HG03558 (cell line): ENCODE data around the gene NAT16.

ENCODE experiments used
- ATAC-seq: cut with Tn5 transposase; IDR thresholded peaks from one replicate; pipeline ENCODE4 v1.9.1; 2021; ENCODE audit warnings: moderate number of reproducible peaks; ENCODE audit not compliant: unreplicated experiment; ENCODE audit errors: extremely low read depth

NAT16 gene

DNA sequence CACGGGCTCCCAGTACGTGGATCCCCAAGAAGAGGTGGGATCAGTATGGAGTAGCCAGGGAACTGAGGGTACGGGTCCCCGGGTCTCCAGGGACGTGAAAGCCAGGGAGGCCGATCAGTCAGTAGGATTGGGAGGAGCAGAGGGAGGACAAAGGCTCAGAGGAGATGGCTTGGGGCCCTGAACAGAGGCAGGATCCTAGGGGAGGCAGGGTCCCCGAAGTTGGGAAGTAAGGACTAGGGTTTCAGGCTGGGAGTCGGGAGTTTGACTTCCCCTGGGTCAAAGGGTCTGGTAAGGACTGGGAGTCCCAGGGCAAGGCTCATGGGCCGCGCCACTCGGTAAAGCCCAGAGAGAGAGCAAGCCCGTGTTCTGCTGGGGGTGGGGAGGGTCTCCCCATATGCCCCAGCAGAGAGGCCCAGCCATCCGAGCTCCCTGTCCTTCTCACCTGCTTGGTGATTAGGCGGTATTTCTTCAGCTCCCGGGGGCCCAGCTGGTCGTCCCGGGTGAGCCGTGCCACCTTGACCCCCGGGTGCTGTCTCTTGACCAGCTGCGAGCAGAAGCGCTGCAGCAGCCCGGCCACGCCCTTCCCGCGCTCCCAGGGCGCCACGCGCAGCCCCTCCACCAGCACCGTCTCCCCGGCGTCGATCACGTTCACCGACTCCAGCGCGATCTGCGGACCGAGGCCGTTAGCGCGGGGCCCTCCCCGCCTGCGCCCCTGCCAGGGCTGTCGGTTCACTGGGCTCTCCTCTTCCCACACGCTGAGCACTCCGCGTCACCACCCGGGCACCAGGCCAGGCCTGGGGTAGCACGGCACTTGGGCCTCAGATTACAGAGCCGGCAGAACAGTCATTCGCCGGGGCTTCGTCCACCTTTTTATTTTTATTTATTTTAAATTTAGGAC is 7.0 kb downstream of the NAT16 start:
- ATAC-seq, result no peak

DNA sequence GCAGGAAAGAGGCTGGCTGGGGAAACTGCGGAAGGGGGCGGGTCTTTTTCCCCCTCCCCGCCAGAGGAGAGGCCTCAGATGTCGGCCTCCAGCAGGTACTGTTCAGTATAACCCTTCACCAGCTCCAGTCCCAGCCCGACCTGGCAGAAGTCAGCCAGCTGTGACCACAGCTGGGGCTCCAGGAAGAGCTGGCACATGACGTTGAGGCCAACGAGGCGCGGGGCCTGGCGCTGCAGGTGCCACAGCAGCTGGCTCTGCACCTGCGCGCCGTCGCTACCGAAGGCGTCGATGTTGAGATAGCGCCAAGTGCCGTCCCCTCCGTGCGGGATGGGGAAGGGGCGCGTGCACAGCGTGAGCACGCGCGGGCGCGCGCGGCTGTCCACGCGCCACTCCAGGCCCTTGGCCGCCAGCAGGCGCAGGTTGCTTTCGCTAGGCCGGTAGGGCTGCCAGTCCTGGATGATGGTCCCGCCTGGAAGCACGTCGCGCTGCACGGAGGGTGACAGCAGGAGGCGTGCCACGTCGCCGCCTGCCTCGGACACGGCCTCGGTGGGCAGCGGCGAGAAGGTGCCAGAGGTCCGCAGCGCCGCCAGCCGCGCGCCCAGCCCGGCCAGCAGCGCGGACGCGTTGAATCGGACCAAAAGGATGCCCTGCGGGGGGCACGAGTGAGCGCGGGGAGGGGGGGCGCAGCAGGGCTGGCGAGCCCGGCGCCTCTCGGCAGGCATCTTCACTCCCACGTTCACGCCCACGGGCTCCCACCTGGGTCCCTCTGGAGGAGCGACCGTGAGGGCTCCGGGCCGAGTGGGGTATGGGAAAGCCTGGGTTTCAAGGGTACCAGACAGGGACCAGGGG is 7.9 kb downstream of the NAT16 start:
- no peak for ATAC-seq

DNA sequence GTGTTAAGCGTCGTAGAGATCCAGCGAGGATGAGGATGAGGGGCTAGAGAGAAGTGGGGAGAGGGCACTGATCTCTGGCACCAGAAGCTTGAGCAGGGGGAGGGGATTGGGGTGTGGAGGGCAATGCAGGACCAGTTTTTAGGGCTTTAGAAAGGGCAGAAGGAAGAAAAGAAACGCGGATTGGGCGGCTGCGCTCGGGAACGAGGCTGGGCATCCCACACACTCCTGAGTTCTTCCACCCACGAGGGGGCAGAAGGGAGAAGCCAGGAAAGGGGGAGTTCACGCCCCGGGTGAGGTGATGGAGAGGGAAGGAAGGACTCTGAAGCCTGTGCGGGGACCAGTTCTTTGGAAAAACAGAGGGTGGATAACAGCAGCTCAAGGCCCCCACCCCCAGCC is 8.7 kb downstream of the NAT16 start:
- ATAC-seq, result no peak

DNA sequence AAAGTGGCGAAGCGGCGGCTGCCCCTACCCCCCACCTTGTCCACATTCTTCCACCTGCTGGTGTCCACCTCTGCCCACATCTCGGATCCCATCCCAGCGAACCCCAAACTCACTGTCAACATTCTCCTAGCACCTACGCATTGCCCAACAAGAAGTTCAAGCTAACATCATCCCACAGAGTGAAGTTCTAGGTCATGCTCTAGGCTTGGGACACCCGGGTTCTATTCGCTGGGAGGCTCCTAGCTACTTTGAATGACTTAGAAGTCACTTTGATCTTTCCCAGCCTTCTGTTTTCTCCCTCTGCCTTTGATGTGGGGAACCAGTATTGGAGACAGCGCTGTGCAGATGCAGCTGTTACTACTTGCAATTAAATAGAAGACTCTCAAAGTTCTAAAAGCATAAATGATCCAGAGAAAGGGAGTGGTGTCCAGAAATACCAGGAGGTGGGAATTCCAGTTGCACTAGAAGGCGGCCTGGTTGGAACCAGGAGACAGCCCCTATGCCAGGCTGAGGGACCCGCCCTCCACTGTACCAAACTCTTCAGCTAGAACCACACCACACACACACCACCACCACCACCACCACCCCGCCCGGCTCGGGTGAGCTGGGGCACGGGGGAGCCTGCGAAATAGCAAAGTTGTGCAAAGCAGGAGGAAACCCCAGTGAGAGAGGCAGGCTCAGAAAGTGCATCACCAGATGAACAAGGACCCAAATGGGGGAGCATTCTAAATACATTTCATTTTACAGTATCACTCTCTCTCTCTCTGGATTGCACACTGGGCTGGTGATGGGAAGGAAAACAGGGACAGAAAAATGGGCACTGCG is 9.3 kb downstream of the NAT16 start:
- no peak for ATAC-seq

DNA sequence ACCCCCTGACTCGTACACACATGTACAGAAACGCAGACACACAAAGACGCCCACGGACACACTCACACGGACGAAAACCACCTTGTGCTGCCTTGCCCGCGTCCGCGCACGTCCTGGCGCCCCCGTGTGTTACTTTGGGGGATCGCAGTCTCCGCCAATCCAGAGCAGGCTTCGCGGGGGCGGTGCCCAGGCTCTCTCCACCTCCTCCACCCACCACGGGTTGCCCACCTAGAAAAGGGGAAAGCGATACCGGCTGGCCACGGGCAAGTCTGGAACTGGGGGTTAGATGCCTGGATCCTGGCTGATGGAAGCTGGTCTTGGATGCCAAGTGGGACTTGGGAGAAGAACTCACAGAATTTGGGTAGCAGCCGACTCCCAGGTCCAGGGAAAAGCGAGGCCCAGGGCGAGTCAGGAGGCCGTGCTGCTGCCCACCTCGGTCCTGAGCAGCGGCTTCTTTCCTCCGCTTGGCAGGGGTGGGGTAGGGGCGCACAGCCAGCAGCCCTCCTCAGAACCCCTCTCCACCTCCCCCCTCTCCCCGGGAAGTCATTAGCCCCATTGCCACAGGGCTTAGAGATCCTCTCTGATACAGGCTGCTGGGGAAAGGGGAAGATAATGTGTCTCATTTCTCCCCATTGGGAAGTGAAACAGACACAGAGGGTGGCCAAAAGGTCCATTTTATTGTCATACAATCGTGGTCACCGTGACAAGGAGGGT is 10.1 kb downstream of the NAT16 start:
- no peak for ATAC-seq

DNA sequence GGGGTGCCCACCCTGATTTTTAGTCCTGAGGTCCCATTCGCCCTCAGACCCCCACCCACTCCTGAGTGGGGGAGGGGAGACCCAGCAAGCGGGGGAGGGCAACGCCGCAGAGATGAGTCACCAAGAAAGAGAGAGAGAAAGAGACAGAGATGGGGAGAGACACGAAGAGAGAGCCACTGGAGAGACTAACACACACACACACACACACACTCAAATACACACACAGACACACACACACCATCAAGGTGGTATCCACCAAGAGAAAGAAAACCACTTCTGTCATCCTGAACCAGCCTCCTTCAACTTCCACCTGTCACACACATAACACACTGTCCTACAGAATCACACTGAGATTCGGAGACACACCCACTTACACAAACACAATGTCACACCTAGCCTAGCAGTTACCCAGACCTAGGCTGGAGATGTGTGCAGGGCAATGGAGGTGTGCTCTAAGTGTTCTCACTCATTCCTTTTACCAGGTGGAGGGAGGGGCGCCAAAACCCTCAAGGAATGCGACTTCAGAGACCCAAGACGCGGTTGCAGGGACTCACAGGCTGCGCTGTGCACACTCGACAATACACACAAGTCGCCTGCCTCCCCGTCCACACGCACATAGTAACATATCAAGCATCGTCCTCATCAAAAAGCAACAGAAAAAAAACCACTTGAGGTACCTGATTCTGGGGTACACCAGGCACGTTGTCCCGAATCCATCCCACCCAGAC is 10.8 kb downstream of the NAT16 start:
- ATAC-seq, result no peak

DNA sequence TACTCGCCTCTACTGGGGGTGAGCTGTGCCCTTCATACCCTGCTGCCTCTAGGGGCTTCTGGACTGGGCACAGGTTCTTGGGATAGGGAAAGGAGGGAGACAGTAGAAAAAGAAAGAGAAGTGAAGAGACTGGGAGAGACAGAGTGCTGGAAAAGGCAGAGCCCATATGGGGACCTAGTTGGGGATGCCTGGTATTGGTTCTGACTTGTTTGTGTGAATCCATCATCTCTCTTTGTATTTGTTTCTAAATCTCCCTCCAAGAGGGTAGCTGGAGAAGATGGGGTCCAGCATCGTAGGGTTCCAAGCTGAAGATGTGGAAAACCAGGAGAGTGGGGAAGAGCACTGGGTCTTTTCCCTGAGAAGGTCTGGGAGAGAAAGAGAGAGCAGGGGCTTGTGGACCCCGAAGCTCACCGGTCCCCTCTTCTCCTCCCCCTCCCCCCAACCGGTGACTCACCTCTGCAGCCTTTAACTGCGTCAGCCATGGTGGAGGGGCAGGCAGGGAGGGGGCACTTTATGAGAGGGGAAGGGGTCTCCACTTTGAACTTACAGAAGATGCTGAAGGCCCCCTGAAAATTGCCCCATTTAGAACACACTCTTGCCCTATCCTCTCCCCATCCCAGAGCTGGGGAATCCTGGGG is 11.6 kb downstream of the NAT16 start:
- no peak for ATAC-seq

DNA sequence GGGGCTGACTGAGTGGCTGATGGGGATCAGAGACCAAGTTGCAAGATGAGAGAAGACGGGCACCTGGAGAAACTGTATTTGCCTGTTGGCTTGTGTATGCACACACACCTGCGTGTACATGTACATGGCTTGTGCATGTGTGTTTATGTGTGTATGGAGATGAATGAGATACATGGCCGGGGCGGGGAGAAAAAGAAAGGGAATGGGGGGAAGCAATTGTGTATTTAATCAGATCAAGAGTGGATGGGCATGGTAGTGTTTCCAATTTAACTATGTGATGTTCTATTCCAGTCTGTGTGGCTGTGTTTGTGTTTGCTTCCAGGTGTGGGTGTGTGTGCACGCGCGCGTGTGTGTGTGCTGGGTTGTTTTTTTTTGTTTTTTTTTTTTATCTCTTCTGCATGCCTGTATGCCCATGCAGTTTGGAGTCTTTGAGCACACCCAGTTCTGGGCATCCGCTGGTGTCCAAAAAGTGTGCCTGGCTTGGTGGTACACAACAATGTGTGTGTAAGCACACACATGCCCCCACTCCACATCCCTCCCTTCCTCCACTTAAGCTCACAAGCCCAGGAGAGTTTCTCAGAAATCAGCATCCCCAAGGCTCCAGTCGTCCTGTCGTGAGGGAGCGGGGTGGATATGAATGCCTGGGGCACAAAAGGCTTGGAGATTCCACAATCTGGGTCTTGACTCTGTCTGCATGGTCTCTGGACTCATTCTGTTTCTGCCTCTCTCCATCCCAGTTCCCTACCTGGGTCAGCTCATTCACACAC is 12.3 kb downstream of the NAT16 start:
- no peak for ATAC-seq

DNA sequence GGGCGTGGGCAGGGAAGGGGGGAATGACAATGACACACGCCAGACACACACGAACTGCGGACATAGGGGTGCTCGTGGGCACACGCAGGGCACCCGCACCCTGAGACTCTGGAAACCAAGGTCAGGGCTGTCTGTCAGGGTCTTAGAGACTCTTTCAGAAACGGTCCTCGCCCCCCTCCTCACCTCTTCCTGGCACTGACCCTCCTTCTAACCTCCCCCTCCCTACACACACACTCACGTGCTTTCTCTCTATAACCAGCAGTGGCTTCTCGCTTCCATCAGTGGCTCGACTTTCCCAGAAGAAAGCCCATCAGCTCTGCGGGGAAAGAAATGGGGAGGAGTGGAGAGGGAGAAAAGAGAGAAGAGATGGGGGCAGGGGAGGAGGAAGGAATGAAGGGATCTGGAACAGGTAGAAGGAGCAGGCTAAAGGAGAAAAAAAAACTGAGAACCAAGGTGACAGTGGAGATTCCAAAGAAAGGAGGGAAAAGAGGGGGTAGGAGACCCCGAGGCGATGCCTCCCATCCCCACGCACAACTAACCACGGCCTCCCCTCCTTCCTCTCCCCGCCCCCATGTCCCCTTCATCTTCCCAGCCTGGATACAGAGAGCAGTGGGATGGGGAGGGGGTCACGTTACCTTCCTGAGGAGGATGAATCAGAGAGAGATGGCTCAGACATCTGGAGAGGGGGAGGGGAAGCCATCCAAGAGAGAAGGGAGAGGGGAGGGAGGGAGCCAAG is 13.0 kb downstream of the NAT16 start:
- no peak for ATAC-seq

DNA sequence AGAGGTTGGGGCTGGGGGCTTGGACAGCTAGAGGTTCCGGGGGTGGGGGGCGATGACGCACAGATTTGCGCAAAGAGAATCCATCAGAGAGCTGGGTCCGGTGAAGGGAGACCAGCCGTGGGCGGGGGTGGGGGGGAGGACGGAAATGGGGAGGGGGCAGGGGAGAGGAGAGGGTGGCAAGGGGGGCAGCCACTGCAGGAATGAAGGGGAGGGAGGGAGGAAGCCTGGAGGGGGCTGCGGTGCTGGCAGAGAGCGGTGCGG is 13.5 kb downstream of the NAT16 start:
- ATAC-seq, result no peak

DNA sequence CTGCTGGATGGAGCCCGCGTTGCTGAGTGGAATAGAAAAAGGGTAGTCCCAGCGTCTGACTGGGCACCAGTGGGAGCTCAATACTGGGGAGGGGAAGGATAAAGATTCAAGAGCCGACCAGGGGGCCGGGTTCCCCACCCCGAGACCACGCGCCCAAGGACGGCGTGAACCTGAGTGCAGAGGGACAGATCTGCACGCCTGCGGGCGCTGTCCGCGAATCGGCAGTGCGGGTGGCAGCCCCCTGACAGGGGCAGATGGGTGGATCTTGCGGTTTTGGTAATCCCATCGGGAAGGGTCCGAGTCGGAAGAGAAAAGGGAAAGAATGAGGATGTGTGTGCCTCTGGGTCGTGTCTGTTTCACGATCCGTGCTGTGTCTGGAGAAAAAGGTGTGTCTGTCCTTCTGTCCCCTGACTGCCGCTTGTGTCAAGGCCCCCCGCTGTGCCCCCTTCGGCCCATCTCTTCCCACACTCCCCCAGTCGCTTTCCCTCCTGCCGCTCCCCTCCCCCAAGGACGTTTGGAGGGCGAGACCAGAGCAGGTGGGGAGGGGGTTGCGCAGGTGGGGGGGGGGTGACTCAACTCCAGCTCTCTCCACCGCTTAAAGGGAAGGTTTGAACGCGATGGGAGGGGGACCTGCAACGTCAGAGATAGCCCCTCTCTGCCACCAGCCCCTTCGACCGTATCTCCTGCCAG is 14.0 kb downstream of the NAT16 start:
- no peak for ATAC-seq

DNA sequence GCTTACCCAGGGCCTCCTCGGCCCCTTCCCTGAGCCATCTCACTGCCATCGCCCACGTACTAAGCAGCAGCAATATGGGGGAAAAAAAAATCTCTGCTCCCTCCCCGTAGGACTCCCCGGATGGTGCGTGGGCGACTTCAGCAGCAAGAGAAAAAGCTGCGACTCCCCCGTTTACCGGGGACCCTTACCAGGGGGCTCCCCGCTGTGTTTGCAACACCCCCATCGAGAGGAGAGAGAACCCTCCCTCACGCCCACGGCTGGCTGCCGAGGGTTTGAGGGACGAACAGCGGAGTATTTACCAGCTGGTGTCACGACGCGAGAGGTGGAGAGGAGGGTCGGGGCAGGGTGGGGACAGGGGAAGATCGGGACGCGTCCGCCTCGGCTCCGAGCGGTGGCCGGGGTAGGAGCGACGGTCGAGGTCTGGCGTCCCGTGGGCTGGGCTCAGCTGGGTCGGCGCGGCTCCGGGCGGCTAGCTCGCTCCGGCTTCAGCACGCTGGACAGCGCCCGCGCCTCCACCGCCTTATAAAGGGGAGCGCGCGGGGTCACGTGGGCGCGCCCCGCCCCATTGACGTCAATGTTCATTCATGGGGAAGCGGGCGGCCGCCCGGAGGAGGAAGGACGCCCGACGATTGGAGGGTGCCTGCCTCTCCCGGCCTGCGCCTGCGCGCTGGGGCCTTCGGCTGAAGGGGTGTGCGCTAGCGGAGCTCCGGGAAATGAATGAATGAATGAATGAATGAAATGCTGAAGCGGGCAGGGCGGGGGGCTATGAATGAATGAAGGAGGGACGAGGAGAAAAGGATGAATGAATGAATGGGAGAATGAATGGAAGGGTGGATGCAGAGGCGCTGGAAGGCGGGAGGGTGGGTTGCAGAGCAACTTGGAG is 14.8 kb downstream of the NAT16 start, which contains the start of gene VGF:
TSS of gene VGF (minus strand) at position 495 of the 883 bp plus-strand sequence. CDS start 726 bp downstream, outside the sequence.
- peak; percentile 39 for ATAC-seq

DNA sequence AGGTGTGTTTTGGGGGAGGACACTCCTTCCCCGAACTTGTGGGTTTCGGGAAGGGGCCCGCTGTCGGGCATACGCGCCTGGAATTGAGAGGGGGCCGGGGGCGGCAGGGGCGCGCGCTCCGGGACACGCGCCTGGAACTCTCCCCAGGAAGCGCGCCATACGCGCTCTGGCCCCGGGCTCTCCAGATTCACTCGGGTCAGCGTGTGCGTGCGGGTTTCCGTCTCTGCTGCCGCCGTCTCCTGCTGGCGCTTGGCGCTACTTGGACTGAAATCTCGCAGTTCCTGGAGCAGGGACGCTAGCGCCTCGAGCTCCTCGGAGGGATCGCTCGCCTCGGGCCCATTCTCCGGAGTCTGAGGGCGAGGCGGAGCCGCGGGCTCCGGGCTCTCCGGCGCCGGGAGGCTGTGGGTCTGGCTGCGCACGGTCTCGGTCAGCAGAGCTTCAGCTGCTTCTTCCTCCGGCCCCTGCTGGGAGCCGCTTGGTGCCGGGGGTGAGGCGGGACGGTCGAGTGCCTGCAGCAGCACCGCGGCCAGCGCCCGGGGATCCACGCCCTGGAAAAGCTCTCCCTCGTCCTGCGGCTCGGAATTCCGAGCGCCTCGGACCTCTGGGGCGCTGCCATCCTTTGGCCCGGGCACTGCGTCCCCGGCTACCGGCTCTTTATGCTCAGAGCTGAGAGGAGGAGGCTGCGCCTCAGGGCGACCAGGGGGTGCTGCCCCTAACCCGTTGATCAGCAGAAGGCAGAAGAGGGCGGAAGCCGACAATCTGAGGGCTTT is 15.8 kb downstream of the NAT16 start:
- no peak for ATAC-seq

DNA sequence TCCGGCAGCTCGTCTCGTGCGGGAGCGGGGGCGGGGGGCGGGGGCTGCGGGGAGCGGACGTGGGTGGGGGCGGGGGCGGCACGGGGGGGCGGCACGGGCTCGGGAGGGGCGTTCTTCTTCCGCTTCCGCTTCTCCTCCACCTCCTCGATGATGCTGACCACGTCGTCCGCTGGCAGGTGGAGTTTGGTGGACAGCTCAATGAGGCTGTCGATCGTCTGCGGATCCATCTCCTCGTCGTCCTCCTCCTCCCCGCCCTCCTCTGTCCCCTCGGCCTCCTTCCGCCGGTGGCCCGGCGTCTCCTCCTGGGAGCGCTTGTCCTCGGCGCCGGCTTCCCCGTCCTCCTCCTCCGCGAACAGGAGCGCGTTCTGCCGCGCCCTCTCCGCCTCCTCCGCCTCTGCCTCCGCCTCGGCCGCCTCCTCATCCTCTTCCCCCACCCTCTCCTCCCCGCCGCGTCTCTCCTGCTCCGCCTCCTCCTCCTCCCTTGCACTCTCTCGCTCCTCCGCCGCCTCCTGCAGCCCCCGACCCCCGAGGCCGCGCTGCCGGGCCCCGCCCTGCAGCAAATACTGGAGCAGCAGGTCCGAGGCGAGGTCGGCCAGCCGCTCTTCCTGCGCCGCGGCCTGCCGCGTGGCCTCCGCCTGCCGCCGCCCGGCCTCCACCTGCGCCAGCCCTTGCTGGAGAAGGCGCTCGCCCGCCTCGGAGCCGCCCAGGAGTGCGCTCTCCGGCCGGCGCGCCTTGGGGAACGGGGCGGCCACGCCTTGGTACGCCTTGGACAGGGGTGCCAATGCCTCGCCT is 16.6 kb downstream of the NAT16 start:
- ATAC-seq, result no peak
